Measurements from ENCODE around the gene GAPDHS. TPM values are rescaled to one million over a fixed set of nuclear protein-coding genes. Genes with fewer than 3 reads are reported as not detected.

GAPDHS gene
- total RNA-seq, 6 experiments from 2014 or later, result not detected

DNA sequence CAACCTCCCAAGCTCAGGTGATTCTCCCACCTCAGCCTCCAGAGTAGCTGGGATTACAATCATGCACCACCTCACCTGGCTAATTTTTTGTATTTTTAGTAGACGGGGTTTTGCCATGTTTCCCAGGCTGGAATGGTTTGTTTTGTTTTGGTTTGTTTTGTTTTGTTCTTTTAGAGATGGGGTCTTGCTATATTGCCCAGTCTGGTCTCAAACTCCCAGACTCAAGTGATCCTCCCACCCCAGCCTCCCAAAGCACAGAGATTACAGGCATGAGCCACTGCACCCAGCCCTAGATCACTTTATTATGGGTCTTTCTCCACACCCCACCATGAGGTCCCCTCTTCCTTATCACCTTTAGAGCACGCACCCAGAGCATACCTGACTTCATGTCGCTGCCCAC is 35.0 kb upstream of the GAPDHS start:
- DNase-seq, result no peak
- TF ChIP-seq, protein P1, sequence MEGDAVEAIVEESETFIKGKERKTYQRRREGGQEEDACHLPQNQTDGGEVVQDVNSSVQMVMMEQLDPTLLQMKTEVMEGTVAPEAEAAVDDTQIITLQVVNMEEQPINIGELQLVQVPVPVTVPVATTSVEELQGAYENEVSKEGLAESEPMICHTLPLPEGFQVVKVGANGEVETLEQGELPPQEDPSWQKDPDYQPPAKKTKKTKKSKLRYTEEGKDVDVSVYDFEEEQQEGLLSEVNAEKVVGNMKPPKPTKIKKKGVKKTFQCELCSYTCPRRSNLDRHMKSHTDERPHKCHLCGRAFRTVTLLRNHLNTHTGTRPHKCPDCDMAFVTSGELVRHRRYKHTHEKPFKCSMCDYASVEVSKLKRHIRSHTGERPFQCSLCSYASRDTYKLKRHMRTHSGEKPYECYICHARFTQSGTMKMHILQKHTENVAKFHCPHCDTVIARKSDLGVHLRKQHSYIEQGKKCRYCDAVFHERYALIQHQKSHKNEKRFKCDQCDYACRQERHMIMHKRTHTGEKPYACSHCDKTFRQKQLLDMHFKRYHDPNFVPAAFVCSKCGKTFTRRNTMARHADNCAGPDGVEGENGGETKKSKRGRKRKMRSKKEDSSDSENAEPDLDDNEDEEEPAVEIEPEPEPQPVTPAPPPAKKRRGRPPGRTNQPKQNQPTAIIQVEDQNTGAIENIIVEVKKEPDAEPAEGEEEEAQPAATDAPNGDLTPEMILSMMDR (IDR thresholded peaks at IDR 0.05), result no peak
- H3K36me3 Mint-ChIP-seq (ENCODE audit: low read depth), result no peaks in the 10 kb centered on the region
- H3K4me1 Mint-ChIP-seq (ENCODE audit: low read depth), result no peaks in the 10 kb centered on the region
- no peaks in the 10 kb centered on the region for H3K9me3 Mint-ChIP-seq
- H3K4me3 Mint-ChIP-seq, result no peak overlapping the region
- peaks cover 52% of the 10 kb centered on the region for H3K27me3 Mint-ChIP-seq (ENCODE audit: insufficient read depth)
- H3K27ac Mint-ChIP-seq, result no peak overlapping the region

DNA sequence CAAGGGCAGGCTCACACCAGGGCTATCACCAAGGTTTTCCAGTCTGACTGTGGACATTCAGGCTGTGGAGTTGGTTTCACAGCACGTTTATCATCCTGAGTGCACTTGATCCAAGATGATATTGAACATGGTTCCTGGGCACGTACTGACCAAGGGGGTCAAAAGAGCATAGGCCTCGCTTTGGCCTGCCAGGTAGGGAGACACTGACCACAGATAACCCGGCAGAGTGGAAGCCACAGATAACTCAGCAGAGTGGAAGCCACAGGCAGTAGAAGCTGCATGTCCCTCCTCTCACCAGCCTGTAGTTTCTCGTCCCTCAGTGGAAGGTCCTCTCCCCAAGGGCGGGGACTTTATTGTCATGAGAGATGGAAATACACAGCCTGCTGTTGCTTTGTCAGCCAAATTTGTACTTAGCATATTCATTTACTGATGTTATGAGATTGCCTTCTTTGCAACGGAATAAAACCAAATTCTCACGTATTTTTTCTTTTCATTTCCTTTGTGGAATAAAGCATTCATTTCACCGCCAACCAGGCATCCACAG is 34.2 kb upstream of the GAPDHS start:
- DNase-seq, result no peak
- Mint-ChIP-seq H3K9me3 (no peaks in the 10 kb centered on the region), H3K36me3 (ENCODE audit: low read depth) (no peaks in the 10 kb centered on the region), H3K4me3 (no peak overlapping the region), H3K4me1 (ENCODE audit: low read depth) (no peaks in the 10 kb centered on the region), H3K27ac (no peak overlapping the region), H3K27me3 (ENCODE audit: insufficient read depth) (peaks cover 52% of the 10 kb centered on the region)
- TF ChIP-seq, protein P1 (IDR thresholded peaks at IDR 0.05), result no peak

DNA sequence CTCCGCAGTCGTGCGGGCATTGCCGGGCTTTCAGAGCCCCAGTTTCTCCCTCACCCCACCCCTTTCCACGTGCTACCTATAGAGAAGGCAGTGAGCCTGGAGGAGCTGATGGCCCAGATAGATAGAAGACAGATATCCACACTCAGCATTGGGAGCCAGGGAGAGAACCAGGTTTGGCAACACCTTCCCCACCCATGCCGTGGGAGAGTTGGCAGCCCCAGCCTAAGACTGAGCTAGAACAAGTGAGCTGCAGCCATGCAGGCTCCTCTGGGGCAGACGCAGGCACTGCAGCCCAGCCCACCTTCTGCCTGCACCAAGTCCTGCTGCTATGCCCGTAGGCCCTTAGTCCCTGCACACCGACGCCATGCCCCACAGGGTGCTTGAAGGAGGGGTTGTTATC is 32.6 kb upstream of the GAPDHS start:
- TF ChIP-seq, protein P1 (IDR thresholded peaks at IDR 0.05), result no peak
- Mint-ChIP-seq H3K27ac (no peak overlapping the region), H3K4me1 (ENCODE audit: low read depth) (no peaks in the 10 kb centered on the region), H3K36me3 (ENCODE audit: low read depth) (no peaks in the 10 kb centered on the region), H3K27me3 (ENCODE audit: insufficient read depth) (peaks cover 52% of the 10 kb centered on the region), H3K9me3 (no peaks in the 10 kb centered on the region), H3K4me3 (no peak overlapping the region)
- DNase-seq, result no peak

DNA sequence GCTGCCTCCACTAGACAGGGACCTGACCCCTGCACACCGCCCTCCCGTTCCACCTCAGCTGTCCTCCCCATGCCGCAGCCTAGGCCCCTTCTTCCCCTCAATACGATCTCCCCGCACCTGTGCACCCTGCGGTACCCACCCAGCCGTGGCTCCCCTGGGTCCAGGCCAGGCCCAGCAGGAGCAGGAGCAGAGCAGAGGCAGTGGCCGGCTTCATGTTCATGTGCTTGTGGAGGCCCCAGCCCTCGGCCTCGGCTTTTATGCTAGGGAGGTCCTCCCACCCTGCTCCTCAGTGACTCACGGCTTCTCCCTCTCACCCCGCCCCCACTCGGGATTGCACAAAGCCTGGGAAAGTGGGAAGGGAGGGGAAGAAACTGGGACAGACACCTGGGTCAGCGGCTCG is 31.6 kb upstream of the GAPDHS start:
- DNase-seq, result no peak
- peaks cover 61% of the 10 kb centered on the region for H3K27me3 Mint-ChIP-seq (ENCODE audit: insufficient read depth)
- no peak overlapping the region for H3K4me3 Mint-ChIP-seq
- TF ChIP-seq, protein P1 (IDR thresholded peaks at IDR 0.05), result no peak
- no peaks in the 10 kb centered on the region for H3K36me3 Mint-ChIP-seq (ENCODE audit: low read depth)
- H3K4me1 Mint-ChIP-seq (ENCODE audit: low read depth), result no peaks in the 10 kb centered on the region
- no peak overlapping the region for H3K27ac Mint-ChIP-seq
- no peaks in the 10 kb centered on the region for H3K9me3 Mint-ChIP-seq

DNA sequence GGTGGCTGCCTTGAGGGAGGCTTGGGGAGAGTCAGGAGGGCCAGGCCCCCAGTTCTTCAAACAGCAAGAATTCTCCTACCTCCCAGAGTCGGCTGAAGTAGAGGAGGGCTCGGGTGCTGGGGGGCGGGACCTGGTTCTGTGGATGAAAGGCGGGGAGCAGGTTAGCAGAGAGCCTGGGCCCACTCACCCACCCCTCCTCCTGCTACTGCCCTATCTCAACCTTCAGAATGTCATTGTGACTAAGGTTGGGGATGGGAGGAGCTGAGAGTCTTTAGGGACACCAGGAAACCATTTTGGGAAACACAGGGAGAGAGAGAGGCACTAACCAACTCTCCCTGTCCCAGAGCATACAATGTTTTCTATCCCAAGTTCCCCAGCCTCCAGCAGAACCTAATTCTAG is 30.5 kb upstream of the GAPDHS start:
- Mint-ChIP-seq H3K4me1 (ENCODE audit: low read depth) (no peaks in the 10 kb centered on the region), H3K9me3 (no peaks in the 10 kb centered on the region), H3K36me3 (ENCODE audit: low read depth) (no peaks in the 10 kb centered on the region), H3K27me3 (ENCODE audit: insufficient read depth) (peaks cover 71% of the 10 kb centered on the region), H3K4me3 (no peak overlapping the region), H3K27ac (no peak overlapping the region)
- DNase-seq, result no peak
- TF ChIP-seq, protein P1 (IDR thresholded peaks at IDR 0.05), result no peak

DNA sequence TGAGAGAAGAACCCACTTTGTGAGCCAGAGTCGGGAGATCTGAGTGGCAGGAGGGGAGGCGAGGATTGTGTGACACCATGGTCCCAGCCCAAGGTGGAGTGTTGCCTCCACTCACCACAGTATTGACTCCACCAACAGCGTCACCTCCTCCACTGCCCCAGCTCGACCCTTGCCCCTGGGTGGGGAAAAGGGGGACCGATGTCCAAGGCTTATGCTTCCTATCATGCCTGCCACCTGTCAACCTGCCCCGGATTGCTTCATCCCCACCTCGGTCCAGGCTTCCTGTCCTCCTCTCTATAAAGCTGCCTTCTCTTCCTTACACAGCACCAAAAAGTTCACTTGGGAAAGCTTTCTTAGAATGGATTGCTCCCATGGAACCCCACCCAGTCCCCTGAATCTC is 27.2 kb upstream of the GAPDHS start:
- TF ChIP-seq, protein P1 (IDR thresholded peaks at IDR 0.05), result no peak
- H3K4me1 Mint-ChIP-seq (ENCODE audit: low read depth), result no peaks in the 10 kb centered on the region; the same call in 1 of the 2 replicates
- H3K9me3 Mint-ChIP-seq, result no peaks in the 10 kb centered on the region
- peaks cover 75% of the 10 kb centered on the region for H3K27me3 Mint-ChIP-seq (ENCODE audit: insufficient read depth)
- no peak for DNase-seq
- H3K27ac Mint-ChIP-seq, result no peak overlapping the region
- H3K4me3 Mint-ChIP-seq, result no peak overlapping the region
- H3K36me3 Mint-ChIP-seq (ENCODE audit: low read depth), result no peaks in the 10 kb centered on the region

All from HFFc6 (cell line).